OCI-LY7 (cell line): ENCODE data around the gene COL18A1. TPM values are rescaled to one million over a fixed set of nuclear protein-coding genes. Genes with fewer than 3 reads are reported as not detected.

Source experiments
- BruUV-seq: library from RNA; stranded (reverse); fragments of 400-500 nt; replicated peaks from 2 replicates; lab custom pipeline; 2021; lab: Mats Ljungman, UMichigan
- CTCF ChIA-PET: fragments of 300-600 bp; sonication (Branson Sonifier 250); formaldehyde crosslinking; loops from one replicate; lab custom pipeline; 2022; ENCODE audit warnings: antibody characterized with exemption; ENCODE audit not compliant: unreplicated experiment; lab: Charles Lee
- POLR2A ChIA-PET: fragments of 300-600 bp; sonication (Branson Sonifier 250); formaldehyde crosslinking; loops from one replicate; lab custom pipeline; 2022; ENCODE audit warnings: antibody characterized with exemption; lab: Charles Lee
- DNase-seq: peaks from one replicate; pipeline ENCODE4 v3.0.0-alpha.2; 2015; ENCODE audit warnings: low spot score
- H2AFZ ChIP-seq: fragments of 200-600 bp; sonication (generic), shearing (Covaris generic); 2 replicates; pipeline ENCODE4 v1.6.1; 2014; ENCODE audit warnings: mild to moderate bottlenecking, antibody characterized with exemption, low read length, moderate library complexity
- H3K27ac ChIP-seq: fragments of 200-600 bp; sonication (generic); 2 replicates; pipeline ENCODE4 v1.5.1; 2014; ENCODE audit warnings: mixed run types, low read depth, mild to moderate bottlenecking, moderate library complexity, low read length, inconsistent platforms; ENCODE audit not compliant: poor library complexity, severe bottlenecking
- H3K36me3 ChIP-seq: fragments of 200-600 bp; sonication (generic); 2 replicates; pipeline ENCODE4 v1.6.1; 2014; ENCODE audit warnings: mild to moderate bottlenecking, antibody characterized with exemption, low read length, moderate library complexity, mixed read lengths; ENCODE audit not compliant: insufficient read depth
- H3K4me1 ChIP-seq: fragments of 200-600 bp; sonication (generic); 2 replicates; pipeline ENCODE4 v1.5.1; 2014; ENCODE audit warnings: mild to moderate bottlenecking, low read length; ENCODE audit not compliant: insufficient read depth, poor library complexity, severe bottlenecking
- H3K4me2 ChIP-seq: fragments of 200-600 bp; sonication (generic); 2 replicates; pipeline ENCODE4 v1.6.1; 2014; ENCODE audit warnings: mild to moderate bottlenecking, low read length
- H3K4me3 ChIP-seq: fragments of 200-600 bp; sonication (generic); 2 replicates; pipeline ENCODE4 v1.5.1; 2014; ENCODE audit warnings: mild to moderate bottlenecking, low read depth, low read length; ENCODE audit not compliant: poor library complexity, severe bottlenecking
- H3K79me2 ChIP-seq: fragments of 200-600 bp; sonication (generic); 2 replicates; pipeline ENCODE4 v1.6.1; 2016; ENCODE audit warnings: low read depth, mild to moderate bottlenecking, low read length, moderate library complexity, mixed read lengths; ENCODE audit not compliant: insufficient read depth
- H3K9me2 ChIP-seq: fragments of 200-600 bp; sonication (generic); 2 replicates; pipeline ENCODE4 v1.6.1; 2016; ENCODE audit warnings: mild to moderate bottlenecking, low read length, mixed read lengths; ENCODE audit not compliant: insufficient read depth
- H3K9me3 ChIP-seq: fragments of 200-600 bp; sonication (generic); 2 replicates; pipeline ENCODE4 v1.6.1; 2014; ENCODE audit warnings: mild to moderate bottlenecking, mixed run types, low read length, mixed read lengths
- H4K20me1 ChIP-seq: fragments of 200-600 bp; sonication (generic); 2 replicates; pipeline ENCODE4 v1.6.1; 2014; ENCODE audit warnings: mild to moderate bottlenecking, antibody characterized with exemption, low read length, moderate library complexity, mixed read lengths; ENCODE audit not compliant: insufficient read depth
- CTCF ChIP-seq: fragments of 200-600 bp; sonication (generic); conservative IDR thresholded peaks from 2 replicates; pipeline ENCODE4 v1.5.1; 2014; ENCODE audit warnings: mild to moderate bottlenecking, antibody characterized with exemption, low read length, moderate library complexity, mixed read lengths
- EZH2phosphoT487 ChIP-seq: fragments of 200-600 bp; sonication (generic); IDR thresholded peaks from 2 replicates; pipeline ENCODE4 v1.6.1; 2018; ENCODE audit warnings: low read depth, borderline replicate concordance, mild to moderate bottlenecking, mixed run types, antibody characterized with exemption, low read length, moderate library complexity, mixed read lengths
- intact Hi-C: fragments of 100-400 bp; cut with micrococcal nuclease; formaldehyde crosslinking; loops from one replicate; pipeline ENCODE4 v1.10.0; 2022; ENCODE audit not compliant: unreplicated experiment
- total RNA-seq, 2 experiments: library from RNA; depleted of rRNA in 1 of 2; stranded (reverse); fragments of >200 nt in 1 of 2; shearing (Covaris generic) in 1 of 2; gene quantifications; 2 replicates each; pipeline ENCODE4 v1.2.3, GENCODE V29; 2014 to 2022

COL18A1 gene
- total RNA-seq, 2 experiments from 2014 or later: 0.23 to 7.4 TPM

- Histone ChIP-seq H3K4me2 (no peak overlapping the region), H4K20me1 (no peaks in the 10 kb centered on the region), H3K27ac (no peak overlapping the region), H3K79me2 (no peaks in the 10 kb centered on the region), H3K4me3 (no peak overlapping the region), H3K9me2 (no peaks in the 10 kb centered on the region), H2AFZ (no peak overlapping the region), H3K4me1 (no peaks in the 10 kb centered on the region), H3K9me3 (peaks cover 11% of the 10 kb centered on the region; the same call in 1 of the 2 replicates), H3K36me3 (peaks cover 9% of the 10 kb centered on the region)
- no TSS peak for BruUV-seq
- no peak for DNase-seq
- CTCF ChIA-PET: no interaction called here
- TF ChIP-seq EZH2phosphoT487 (no peak), CTCF (no peak)
- POLR2A ChIA-PET: no interaction called here
- intact Hi-C loops: no loop called here
These were observed 108.9 kb downstream of the COL18A1 start for GRCh38 chr21:45513741-45514310.

GRCh38 chr21:45514311-45515021 lies 109.5 kb downstream of the COL18A1 start:
- intact Hi-C loops: no loop called here
- H3K79me2 ChIP-seq: no peaks in the 10 kb centered on the region
- ChIA-PET CTCF (no interaction called here), POLR2A (no interaction called here)
- peaks cover 16% of the 10 kb centered on the region for H3K36me3 ChIP-seq
- peaks cover 17% of the 10 kb centered on the region; the same call in 1 of the 2 replicates for H3K9me3 ChIP-seq
- no peak overlapping the region for H2AFZ ChIP-seq
- no peak for TF ChIP-seq CTCF
- TF ChIP-seq EZH2phosphoT487: no peak
- H4K20me1 ChIP-seq: no peaks in the 10 kb centered on the region
- no peak for DNase-seq
- no peak overlapping the region for H3K4me2 ChIP-seq
- no peaks in the 10 kb centered on the region for H3K4me1 ChIP-seq
- no TSS peak for BruUV-seq
- H3K4me3 ChIP-seq: no peak overlapping the region
- no peaks in the 10 kb centered on the region for H3K9me2 ChIP-seq
- no peak overlapping the region for H3K27ac ChIP-seq
